ENCODE measurements around the gene NARF. TPM values are rescaled to one million over a fixed set of nuclear protein-coding genes. Genes with fewer than 3 reads are reported as not detected.
"Not testable (repeated sequence)": the region's sequence is repeated elsewhere in the genome, so short reads cannot be mapped to it uniquely, and the experiment has no call there.

Gene NARF
- total RNA-seq, 2 donors from 2014 or later, result 64.0 to 70.8 TPM

DNA sequence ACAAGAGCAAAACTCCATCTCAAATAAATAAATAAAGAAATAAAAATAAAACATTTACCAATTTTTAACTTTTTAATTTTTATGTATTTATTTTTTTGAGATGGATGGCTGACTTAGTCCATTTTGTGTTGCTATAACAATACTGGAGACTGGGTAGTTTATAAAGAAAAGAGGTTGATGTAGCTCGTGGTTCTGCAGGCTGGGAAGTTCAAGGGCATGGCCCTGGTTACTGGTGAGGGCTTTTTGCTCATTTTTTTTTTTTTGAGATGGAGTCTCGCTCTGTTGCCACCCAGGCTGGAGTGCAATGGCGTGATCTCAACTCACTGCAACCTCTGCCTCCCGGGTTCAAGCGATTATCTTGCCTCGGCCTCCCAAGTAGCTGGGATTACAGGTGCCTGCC is 46.8 kb downstream of the NARF start:
- Histone ChIP-seq H3K9me3 (ENCODE audit: control insufficient read depth, low read length) (no peaks in the 10 kb centered on the region), H3K4me1 (ENCODE audit: control insufficient read depth, insufficient read depth, low read length) (no peaks in the 10 kb centered on the region), H3K4me3 (ENCODE audit: low read length) (no peak overlapping the region), H3K9ac (ENCODE audit: extremely low read depth, low read length, poor library complexity, severe bottlenecking) (no peak overlapping the region), H3K27ac (ENCODE audit: low read depth, low read length) (no peak overlapping the region), H3K36me3 (ENCODE audit: control insufficient read depth, insufficient read depth, low read length) (no peaks in the 10 kb centered on the region), H3K27me3 (ENCODE audit: control insufficient read depth, insufficient read depth, low read length, poor library complexity, severe bottlenecking) (no peaks in the 10 kb centered on the region)
- Mint-ChIP-seq H3K27ac (no peak overlapping the region), H3K4me1 (no peaks in the 10 kb centered on the region), H3K4me3 (no peak overlapping the region), H3K9me3 (no peaks in the 10 kb centered on the region), H3K36me3 (ENCODE audit: low read depth) (no peaks in the 10 kb centered on the region), H3K27me3 (ENCODE audit: insufficient read depth) (peaks cover 5% of the 10 kb centered on the region)
- TF ChIP-seq, protein P1, sequence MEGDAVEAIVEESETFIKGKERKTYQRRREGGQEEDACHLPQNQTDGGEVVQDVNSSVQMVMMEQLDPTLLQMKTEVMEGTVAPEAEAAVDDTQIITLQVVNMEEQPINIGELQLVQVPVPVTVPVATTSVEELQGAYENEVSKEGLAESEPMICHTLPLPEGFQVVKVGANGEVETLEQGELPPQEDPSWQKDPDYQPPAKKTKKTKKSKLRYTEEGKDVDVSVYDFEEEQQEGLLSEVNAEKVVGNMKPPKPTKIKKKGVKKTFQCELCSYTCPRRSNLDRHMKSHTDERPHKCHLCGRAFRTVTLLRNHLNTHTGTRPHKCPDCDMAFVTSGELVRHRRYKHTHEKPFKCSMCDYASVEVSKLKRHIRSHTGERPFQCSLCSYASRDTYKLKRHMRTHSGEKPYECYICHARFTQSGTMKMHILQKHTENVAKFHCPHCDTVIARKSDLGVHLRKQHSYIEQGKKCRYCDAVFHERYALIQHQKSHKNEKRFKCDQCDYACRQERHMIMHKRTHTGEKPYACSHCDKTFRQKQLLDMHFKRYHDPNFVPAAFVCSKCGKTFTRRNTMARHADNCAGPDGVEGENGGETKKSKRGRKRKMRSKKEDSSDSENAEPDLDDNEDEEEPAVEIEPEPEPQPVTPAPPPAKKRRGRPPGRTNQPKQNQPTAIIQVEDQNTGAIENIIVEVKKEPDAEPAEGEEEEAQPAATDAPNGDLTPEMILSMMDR (conservative IDR thresholded peaks at IDR 0.05), result no peak
- WGBS, 2 experiments (ENCODE audit: insufficient coverage in 1 of 2, insufficient read length in 1 of 2), result 95% methylated on average over 6 of the region's 6 CpGs; no CpG with 5 or more reads in 1 of the 2 experiments
- no peak for DNase-seq

DNA sequence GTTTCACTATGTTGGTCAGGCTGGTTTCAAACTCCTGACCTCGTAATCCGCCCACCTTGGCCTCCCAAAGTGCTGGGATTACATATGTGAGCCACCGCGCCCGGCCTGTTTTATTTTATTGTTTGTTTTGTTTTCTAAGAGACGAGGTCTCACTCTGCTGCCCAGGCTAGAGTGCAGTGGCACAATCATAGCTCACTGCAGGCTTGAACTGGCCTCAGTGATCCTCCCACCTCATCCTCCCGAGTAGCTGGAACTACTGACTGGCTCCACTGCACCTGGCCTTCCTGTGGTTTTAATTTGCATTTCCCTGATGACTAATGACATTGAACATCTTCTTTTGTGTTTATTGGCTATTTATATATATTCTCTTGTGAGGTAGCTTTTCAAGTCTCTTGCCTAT is 47.9 kb downstream of the NARF start:
- H3K9me3 Mint-ChIP-seq; H3K4me1 ChIP-seq (ENCODE audit: control insufficient read depth, insufficient read depth, low read length); H3K9ac ChIP-seq (ENCODE audit: extremely low read depth, low read length, poor library complexity, severe bottlenecking); H3K27ac Mint-ChIP-seq; H3K4me3 Mint-ChIP-seq; DNase-seq; H3K27me3 Mint-ChIP-seq (ENCODE audit: insufficient read depth); H3K27me3 ChIP-seq (ENCODE audit: control insufficient read depth, insufficient read depth, low read length, poor library complexity, severe bottlenecking); H3K4me1 Mint-ChIP-seq; H3K27ac ChIP-seq (ENCODE audit: low read depth, low read length); H3K4me3 ChIP-seq (ENCODE audit: low read length); H3K36me3 ChIP-seq (ENCODE audit: control insufficient read depth, insufficient read depth, low read length); H3K9me3 ChIP-seq (ENCODE audit: control insufficient read depth, low read length); H3K36me3 Mint-ChIP-seq (ENCODE audit: low read depth): not testable (repeated sequence)
- 84 to 92% methylated on average over 4 to 7 of the region's 7 CpGs for WGBS, 2 experiments (ENCODE audit: insufficient coverage in 1 of 2, insufficient read length in 1 of 2)

DNA sequence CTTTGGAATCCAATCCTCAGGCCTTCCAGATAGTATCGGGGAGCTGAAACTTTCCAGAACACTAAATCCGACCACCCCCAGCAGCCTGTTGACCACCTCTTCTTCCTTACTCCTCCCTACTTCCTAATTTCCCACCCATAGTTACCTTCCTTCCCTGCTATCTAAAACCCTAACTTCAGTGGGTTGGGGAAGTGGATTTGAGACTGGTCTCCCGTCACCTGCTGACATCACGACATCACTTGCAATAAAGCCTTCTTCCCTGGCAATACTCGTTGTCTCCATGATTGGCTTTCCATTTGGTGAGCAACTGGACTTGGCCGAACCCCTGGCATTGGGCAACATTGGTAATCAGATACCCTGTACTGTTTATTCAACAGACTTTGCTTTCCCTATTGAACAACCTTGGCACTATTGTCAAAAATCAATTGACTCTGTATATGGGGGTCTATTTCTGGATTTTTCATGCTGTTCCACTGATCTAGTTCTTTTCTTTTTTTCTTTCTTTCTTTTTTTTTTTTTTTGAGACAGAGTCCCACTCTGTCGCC is 49.2 kb downstream of the NARF start:
- 89% methylated on average over 4 to 7 of the region's 7 CpGs for WGBS, 2 experiments (ENCODE audit: insufficient coverage in 1 of 2, insufficient read length in 1 of 2)
- no peaks in the 10 kb centered on the region for H3K9me3 ChIP-seq (ENCODE audit: control insufficient read depth, low read length)

DNA sequence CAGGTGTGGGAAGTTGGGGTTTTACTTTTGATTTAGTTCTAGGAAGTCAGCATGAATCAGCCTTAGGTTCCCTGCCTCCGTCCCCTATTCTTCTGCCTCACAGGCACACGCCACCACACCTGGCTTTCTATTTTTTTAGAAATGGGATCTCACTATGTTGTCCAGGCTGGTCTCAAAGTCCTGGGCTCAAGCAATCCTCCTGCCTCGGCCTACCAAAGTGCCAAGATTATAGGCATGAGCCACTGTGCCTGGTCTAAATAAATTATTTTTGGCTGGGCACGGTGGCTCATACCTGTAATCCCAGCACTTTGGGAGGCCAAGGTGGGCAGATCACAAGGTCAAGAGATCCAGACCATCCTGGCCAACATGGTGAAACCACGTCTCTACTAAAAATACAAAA is 53.1 kb downstream of the NARF start:
- H3K4me3 ChIP-seq (ENCODE audit: low read length); H3K27ac ChIP-seq (ENCODE audit: low read depth, low read length); H3K27ac Mint-ChIP-seq; DNase-seq; H3K9me3 Mint-ChIP-seq; H3K4me3 Mint-ChIP-seq; H3K4me1 Mint-ChIP-seq; H3K27me3 ChIP-seq (ENCODE audit: control insufficient read depth, insufficient read depth, low read length, poor library complexity, severe bottlenecking); H3K4me1 ChIP-seq (ENCODE audit: control insufficient read depth, insufficient read depth, low read length); H3K27me3 Mint-ChIP-seq (ENCODE audit: insufficient read depth); H3K9ac ChIP-seq (ENCODE audit: extremely low read depth, low read length, poor library complexity, severe bottlenecking); H3K9me3 ChIP-seq (ENCODE audit: control insufficient read depth, low read length); H3K36me3 ChIP-seq (ENCODE audit: control insufficient read depth, insufficient read depth, low read length); H3K36me3 Mint-ChIP-seq (ENCODE audit: low read depth): not testable (repeated sequence)
- 78 to 90% methylated on average over 5 of the region's 5 CpGs for WGBS, 2 experiments (ENCODE audit: insufficient coverage in 1 of 2, insufficient read length in 1 of 2)

More for the DNA sequence above, 49.2 kb downstream of the NARF start:
- no peaks in the 10 kb centered on the region for H3K4me1 ChIP-seq (ENCODE audit: control insufficient read depth, insufficient read depth, low read length)
- no peak overlapping the region for H3K27ac Mint-ChIP-seq
- H3K9ac ChIP-seq (ENCODE audit: extremely low read depth, low read length, poor library complexity, severe bottlenecking), result no peak overlapping the region
- H3K36me3 ChIP-seq (ENCODE audit: control insufficient read depth, insufficient read depth, low read length), result no peaks in the 10 kb centered on the region
- H3K4me1 Mint-ChIP-seq, result no peaks in the 10 kb centered on the region
- no peak overlapping the region for H3K4me3 Mint-ChIP-seq
- no peaks in the 10 kb centered on the region for H3K36me3 Mint-ChIP-seq (ENCODE audit: low read depth)
- H3K27me3 Mint-ChIP-seq (ENCODE audit: insufficient read depth), result peaks cover 6% of the 10 kb centered on the region
- TF ChIP-seq, protein P1 (conservative IDR thresholded peaks at IDR 0.05), result no peak
- no peaks in the 10 kb centered on the region for H3K9me3 Mint-ChIP-seq
- no peak for DNase-seq
- no peak overlapping the region for H3K27ac ChIP-seq (ENCODE audit: low read depth, low read length)
- H3K4me3 ChIP-seq (ENCODE audit: low read length), result no peak overlapping the region
- H3K27me3 ChIP-seq (ENCODE audit: control insufficient read depth, insufficient read depth, low read length, poor library complexity, severe bottlenecking), result no peaks in the 10 kb centered on the region

DNA sequence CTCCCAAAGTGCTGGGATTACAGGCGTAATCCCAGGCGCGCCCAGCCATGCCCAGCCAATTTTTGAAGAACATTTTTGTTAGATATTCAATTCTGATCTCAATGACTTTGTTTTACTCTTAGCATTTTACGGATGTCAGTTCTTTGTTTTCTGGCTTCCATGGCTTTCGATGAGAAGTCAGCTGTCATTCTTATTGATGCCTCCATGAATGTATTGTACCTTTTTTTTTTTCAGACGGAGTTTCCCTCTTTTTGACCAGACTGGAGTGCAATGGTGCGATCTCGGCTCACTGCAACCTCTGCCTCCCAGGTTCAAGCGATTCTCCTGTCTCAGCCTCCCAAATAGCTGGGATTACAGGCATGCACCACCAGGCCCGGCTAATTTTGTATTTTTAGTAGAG is 55.3 kb downstream of the NARF start:
- not testable (repeated sequence) for H3K27ac Mint-ChIP-seq; H3K9me3 ChIP-seq (ENCODE audit: control insufficient read depth, low read length); H3K4me1 ChIP-seq (ENCODE audit: control insufficient read depth, insufficient read depth, low read length); DNase-seq; H3K27me3 Mint-ChIP-seq (ENCODE audit: insufficient read depth); H3K4me3 ChIP-seq (ENCODE audit: low read length); H3K9ac ChIP-seq (ENCODE audit: extremely low read depth, low read length, poor library complexity, severe bottlenecking); H3K9me3 Mint-ChIP-seq; H3K4me1 Mint-ChIP-seq; H3K36me3 Mint-ChIP-seq (ENCODE audit: low read depth); H3K4me3 Mint-ChIP-seq; H3K27ac ChIP-seq (ENCODE audit: low read depth, low read length); H3K36me3 ChIP-seq (ENCODE audit: control insufficient read depth, insufficient read depth, low read length); H3K27me3 ChIP-seq (ENCODE audit: control insufficient read depth, insufficient read depth, low read length, poor library complexity, severe bottlenecking)
- 89 to 90% methylated on average over 9 to 10 of the region's 10 CpGs for WGBS, 2 experiments (ENCODE audit: insufficient coverage in 1 of 2, insufficient read length in 1 of 2)
